Fibroblast of lung (primary cell): Measurements from ENCODE around the gene CCR5.

Source experiments
- CTCF ChIP-seq, 2 donors: IDR thresholded peaks in 1 of 2; conservative IDR thresholded peaks in 1 of 2; 1 replicate in 1 of 2; 2 replicates in 1 of 2; pipeline ENCODE4 v1.5.1; 2011 to 2012; ENCODE audit warnings: low read length in 2 of 2, control low read depth in 1 of 2, inconsistent platforms in 1 of 2, low read depth in 1 of 2, mild to moderate bottlenecking in 1 of 2
- EZH2 ChIP-seq: IDR thresholded peaks from 2 replicates; pipeline ENCODE4 v1.5.1; 2012; ENCODE audit warnings: low read length, control low read depth, mild to moderate bottlenecking; ENCODE audit errors: missing control alignments

GRCh38 chr3:46375814-46376213, 5.1 kb downstream of the CCR5 start:
- TF ChIP-seq CTCF (conservative IDR thresholded peaks at IDR 0.05 in 1 of 2, IDR thresholded peaks at IDR 0.05 in 1 of 2; ENCODE audit: low read depth in 1 of 2, low read length in 2 of 2) (no peak), EZH2 (no peak)
